H1 (cell line): ENCODE data around the gene JAK2. TPM values are rescaled to one million over a fixed set of nuclear protein-coding genes. Genes with fewer than 3 reads are reported as not detected.

Experiments
- CTCF ChIA-PET: fragments of 300-600 bp; sonication (Branson Sonifier 250); formaldehyde crosslinking; loops from one replicate; lab custom pipeline; 2021; ENCODE audit not compliant: partially characterized antibody; lab: Charles Lee
- POLR2A ChIA-PET: fragments of 300-600 bp; sonication (Branson Sonifier 250); formaldehyde crosslinking; loops from one replicate; lab custom pipeline; 2021; ENCODE audit warnings: inconsistent platforms; ENCODE audit not compliant: partially characterized antibody; lab: Charles Lee
- DNase-seq, 2 experiments: peaks; one replicate each; pipeline versions ENCODE4 v3.0.0 to v3.0.0-alpha.2; 2010 to 2022; ENCODE audit warnings: low spot score in 2 of 2, low read depth in 1 of 2, mixed read lengths in 1 of 2
- FAIRE-seq: peaks from 2 replicates; lab custom pipeline; 2011; peaks lifted over from hg19 to GRCh38; lab: Jason Lieb, UNC
- H2AFZ ChIP-seq: 2 replicates; pipeline ENCODE4 v1.8.1; 2012; ENCODE audit warnings: low read length, inconsistent platforms
- H2AK5ac ChIP-seq: 2 replicates; pipeline ENCODE4 v1.6.1; 2013; ENCODE audit warnings: low read depth, low read length
- H2BK120ac ChIP-seq: replicated peaks from 2 replicates; pipeline ENCODE3; 2013; ENCODE audit warnings: low read depth, low read length, inconsistent platforms
- H2BK12ac ChIP-seq: 2 replicates; pipeline ENCODE4 v1.6.1; 2013; ENCODE audit warnings: low read depth, low read length
- H2BK15ac ChIP-seq: 2 replicates; pipeline ENCODE4 v1.6.1; 2013; ENCODE audit warnings: low read length
- H2BK20ac ChIP-seq: 2 replicates; pipeline ENCODE4 v1.6.1; 2013; ENCODE audit warnings: low read length
- H2BK5ac ChIP-seq: 2 replicates; pipeline ENCODE4 v1.6.1; 2013; ENCODE audit warnings: low read depth, low read length
- H3K14ac ChIP-seq: 2 replicates; pipeline ENCODE4 v1.6.1; 2013; ENCODE audit warnings: inconsistent platforms; ENCODE audit not compliant: insufficient read length
- H3K18ac ChIP-seq: 2 replicates; pipeline ENCODE4 v1.6.1; 2013; ENCODE audit warnings: low read length; ENCODE audit errors: extremely low read depth
- H3K23ac ChIP-seq: 2 replicates; pipeline ENCODE4 v1.6.1; 2013; ENCODE audit warnings: inconsistent platforms; ENCODE audit not compliant: insufficient read length
- H3K23me2 ChIP-seq: 2 replicates; pipeline ENCODE4 v1.6.1; 2013; ENCODE audit warnings: low read depth, low read length
- H3K27ac ChIP-seq: 2 replicates; pipeline ENCODE4 v1.6.1; 2011; ENCODE audit warnings: low read depth, low read length, inconsistent platforms
- H3K27me3 ChIP-seq, 4 experiments: replicated peaks in 1 of 4; 1 replicate in 1 of 4; 2 replicates in 3 of 4; pipeline versions ENCODE4 v1.6.1 to v1.8.1; 2011 to 2013; ENCODE audit warnings: low read length in 3 of 4, mild to moderate bottlenecking in 3 of 4, inconsistent platforms in 2 of 4, mixed read lengths in 2 of 4, moderate library complexity in 1 of 4; ENCODE audit not compliant: control insufficient read depth in 3 of 4, insufficient read depth in 3 of 4; ENCODE audit errors: extremely low read depth in 1 of 4
- H3K36me3 ChIP-seq, 4 experiments: 2 replicates each; pipeline versions ENCODE4 v1.6.1 to v1.8.1; 2011 to 2013; ENCODE audit warnings: mild to moderate bottlenecking in 4 of 4, low read length in 3 of 4, moderate library complexity in 2 of 4, control low read depth in 1 of 4, inconsistent platforms in 1 of 4; ENCODE audit not compliant: insufficient read depth in 4 of 4, control insufficient read depth in 2 of 4
- H3K4ac ChIP-seq: replicated peaks from 2 replicates; pipeline ENCODE3; 2013; ENCODE audit warnings: low read length, low read depth, mixed read lengths, inconsistent platforms; ENCODE audit not compliant: insufficient read length
- H3K4me1 ChIP-seq, 4 experiments: replicated peaks in 1 of 4; 1 replicate in 1 of 4; 2 replicates in 3 of 4; pipeline versions ENCODE4 v1.6.1 to v1.8.1; 2011 to 2013; ENCODE audit warnings: low read length in 3 of 4, inconsistent platforms in 2 of 4, mixed read lengths in 1 of 4; ENCODE audit not compliant: insufficient read depth in 4 of 4, control insufficient read depth in 3 of 4
- H3K4me2 ChIP-seq, 2 experiments: 2 replicates each; pipeline versions ENCODE4 v1.6.1 to v1.8.1; 2011 to 2013; ENCODE audit warnings: low read depth in 2 of 2, low read length in 2 of 2, control low read depth in 1 of 2, inconsistent platforms in 1 of 2, mild to moderate bottlenecking in 1 of 2; ENCODE audit not compliant: insufficient read depth in 1 of 2
- H3K4me3 ChIP-seq, 4 experiments: fragments of 200-600, 300-600 bp in 1 of 4; sonication (generic), shearing (Covaris generic), sonication (Bioruptor Twin) in 1 of 4; 2 replicates each; pipeline versions ENCODE4 v1.5.1 to v1.8.1; 2011 to 2016; ENCODE audit warnings: low read length in 4 of 4, low read depth in 3 of 4, control low read depth in 2 of 4, inconsistent platforms in 2 of 4, mild to moderate bottlenecking in 2 of 4, mixed read lengths in 1 of 4, moderate library complexity in 1 of 4; ENCODE audit not compliant: insufficient read depth in 2 of 4; ENCODE audit errors: extremely low read depth in 1 of 4
- H3K56ac ChIP-seq: replicated peaks from 2 replicates; pipeline ENCODE3; 2013; ENCODE audit warnings: low read depth, mild to moderate bottlenecking, mixed read lengths, low read length, inconsistent platforms; ENCODE audit not compliant: insufficient read length
- H3K79me1 ChIP-seq: 2 replicates; pipeline ENCODE4 v1.6.1; 2013; ENCODE audit warnings: low read depth, low read length, control low read depth
- H3K79me2 ChIP-seq, 2 experiments: 2 replicates each; pipeline versions ENCODE4 v1.6.1 to v1.8.1; 2012 to 2013; ENCODE audit warnings: low read length in 2 of 2, mild to moderate bottlenecking in 2 of 2, inconsistent platforms in 1 of 2; ENCODE audit not compliant: insufficient read depth in 2 of 2, control insufficient read depth in 1 of 2
- H3K9ac ChIP-seq, 4 experiments: replicated peaks in 1 of 4; 1 replicate in 1 of 4; 2 replicates in 3 of 4; pipeline versions ENCODE4 v1.6.1 to v1.8.1; 2011 to 2013; ENCODE audit warnings: low read depth in 3 of 4, low read length in 3 of 4, control low read depth in 2 of 4, mild to moderate bottlenecking in 2 of 4, moderate library complexity in 2 of 4, inconsistent platforms in 1 of 4; ENCODE audit errors: extremely low read depth in 1 of 4
- H3K9me3 ChIP-seq, 2 experiments: 2 replicates each; pipeline versions ENCODE4 v1.6.1 to v1.8.1; 2012 to 2013; ENCODE audit warnings: mild to moderate bottlenecking in 2 of 2, moderate library complexity in 2 of 2, control low read depth in 1 of 2, inconsistent platforms in 1 of 2, low read depth in 1 of 2, low read length in 1 of 2, mixed read lengths in 1 of 2; ENCODE audit not compliant: insufficient read depth in 2 of 2
- H4K20me1 ChIP-seq, 2 experiments: replicated peaks in 1 of 2; 2 replicates each; pipeline versions ENCODE3 to v1.8.1; 2011 to 2013; ENCODE audit warnings: inconsistent platforms in 2 of 2, low read length in 2 of 2, mild to moderate bottlenecking in 1 of 2; ENCODE audit not compliant: insufficient read depth in 2 of 2, control insufficient read depth in 1 of 2
- H4K5ac ChIP-seq: 2 replicates; pipeline ENCODE4 v1.6.1; 2013; ENCODE audit warnings: low read length, low read depth, mixed read lengths, inconsistent platforms; ENCODE audit not compliant: insufficient read length
- H4K8ac ChIP-seq: 2 replicates; pipeline ENCODE4 v1.8.0; 2013; ENCODE audit warnings: mild to moderate bottlenecking, moderate library complexity, low read length, inconsistent platforms; ENCODE audit not compliant: insufficient read depth; ENCODE audit errors: extremely low read depth
- H4K91ac ChIP-seq: replicated peaks from 2 replicates; pipeline ENCODE3; 2013; ENCODE audit warnings: low read length, mixed read lengths, inconsistent platforms; ENCODE audit not compliant: insufficient read length
- BCL11A ChIP-seq, 2 experiments: IDR thresholded peaks; one replicate each; pipeline ENCODE4 v1.6.1; 2011; ENCODE audit warnings: low read depth in 2 of 2, low read length in 2 of 2, mild to moderate bottlenecking in 2 of 2
- CEBPB ChIP-seq: IDR thresholded peaks from 2 replicates; pipeline ENCODE4 v1.6.1; 2012; ENCODE audit warnings: low read depth, low read length
- CHD2 ChIP-seq: IDR thresholded peaks from 2 replicates; pipeline ENCODE4 v1.6.1; 2012; ENCODE audit warnings: low read length, improper control_type of control experiment
- FOSL1 ChIP-seq: IDR thresholded peaks from 2 replicates; pipeline ENCODE4 v1.6.1; 2011; ENCODE audit warnings: mild to moderate bottlenecking, low read depth, low read length, moderate library complexity; ENCODE audit not compliant: insufficient read depth
- JUND ChIP-seq: IDR thresholded peaks from 2 replicates; pipeline ENCODE4 v1.6.1; 2011; ENCODE audit warnings: mild to moderate bottlenecking, improper control_type of control experiment, low read length
- NANOG ChIP-seq: IDR thresholded peaks from 2 replicates; pipeline ENCODE4 v1.6.1; 2011; ENCODE audit warnings: low read length, low read depth, mild to moderate bottlenecking, inconsistent platforms; ENCODE audit not compliant: insufficient read depth, poor library complexity, severe bottlenecking
- PHF8 ChIP-seq: fragments of 200-600 bp; sonication (generic); conservative IDR thresholded peaks from 2 replicates; pipeline ENCODE4 v1.7.1; 2012; ENCODE audit warnings: low read depth, mild to moderate bottlenecking, inconsistent platforms, low read length, moderate library complexity
- RNF2 ChIP-seq: fragments of 200-900, 300-1000 bp; sonication (generic); IDR thresholded peaks from 2 replicates; pipeline ENCODE4 v1.7.1; 2016; ENCODE audit warnings: borderline replicate concordance, low read depth, mild to moderate bottlenecking, antibody characterized with exemption, low read length; ENCODE audit not compliant: poor library complexity, severe bottlenecking; ENCODE audit errors: missing control alignments
- SP4 ChIP-seq: IDR thresholded peaks from 2 replicates; pipeline ENCODE4 v1.6.1; 2012; ENCODE audit warnings: low read length, inconsistent platforms
- TBP ChIP-seq: IDR thresholded peaks from 2 replicates; pipeline ENCODE4 v1.6.1; 2011; ENCODE audit warnings: low read depth, low read length, improper control_type of control experiment
- USF2 ChIP-seq: IDR thresholded peaks from 2 replicates; pipeline ENCODE4 v1.6.1; 2011; ENCODE audit warnings: low read length, improper control_type of control experiment
- WGBS, 2 experiments: shearing (Covaris generic) in 1 of 2; methylation state at CpG; one replicate each; pipeline versions ENCODE4 v1.1.6 to v1.1.7; 2013 to 2015; ENCODE audit warnings: low lambda C conversion rate in 2 of 2, mixed read lengths in 2 of 2, inconsistent platforms in 1 of 2, low coverage in 1 of 2, missing lambda C conversion rate in 1 of 2; ENCODE audit not compliant: insufficient replicate concordance in 2 of 2, insufficient coverage in 1 of 2, insufficient read length in 1 of 2; ENCODE audit errors: extremely low coverage in 1 of 2, missing lambda C conversion rate in 1 of 2; 5-methylcytosine and 5-hydroxymethylcytosine counted together
- polyA plus RNA-seq, 7 experiments: library from polyadenylated mRNA; depleted of rRNA in 3 of 7; stranded (reverse) in 5 of 7; unstranded in 2 of 7; fragments of >200 nt in 5 of 7; fragments of 200-250 nt in 2 of 7; gene quantifications; 1 replicate in 5 of 7; 2 replicates in 1 of 7; 4 replicates in 1 of 7; pipeline versions ENCODE4 v1.2.1 to v1.2.3, GENCODE V29; 2011 to 2013; ENCODE audit warnings: missing spikeins in 2 of 7, mixed read lengths in 2 of 7
- total RNA-seq: library from RNA; stranded (reverse); fragmentation: NEBNext Ultra II Directional; extraction: Animal tissue kit (Norgen Biotek cat#: 25700); gene quantifications from 2 replicates; pipeline ENCODE4 v1.2.1, GENCODE V29; 2021

The JAK2 gene
- total and polyA plus RNA-seq, 2 of the 8 experiments (the other 6 are each of a cell fraction or from before 2014, with no cell fraction given) = 0.50 to 2.1 TPM

- no peaks in the 10 kb centered on the region for H3K23me2 ChIP-seq
- DNase-seq (no peak), FAIRE-seq (no peak)
- H4K91ac ChIP-seq = no peak overlapping the region
- H3K27me3 ChIP-seq = no peaks in the 10 kb centered on the region
- no peak overlapping the region for H3K56ac ChIP-seq
- H3K4me1 ChIP-seq = no peaks in the 10 kb centered on the region
- no peak overlapping the region for H4K8ac ChIP-seq
- no peak overlapping the region for H2BK15ac ChIP-seq
- no peak overlapping the region for H3K27ac ChIP-seq
- H3K4ac ChIP-seq = no peak overlapping the region
- H2AK5ac ChIP-seq = no peak overlapping the region
- no peak overlapping the region for H3K18ac ChIP-seq
- H2BK20ac ChIP-seq = no peak overlapping the region
- H3K4me2 ChIP-seq = no peak overlapping the region
- H2BK12ac ChIP-seq = no peak overlapping the region
- H4K5ac ChIP-seq = no peak overlapping the region
- peaks cover 0 to 11% of the 10 kb centered on the region in 2 experiments; a peak in 1 of 4 replicates for H3K9me3 ChIP-seq
- H2BK120ac ChIP-seq = no peak overlapping the region
- no peak overlapping the region for H3K9ac ChIP-seq
- POLR2A ChIA-PET = no interaction called here
- H2BK5ac ChIP-seq = no peak overlapping the region
- no peak overlapping the region for H3K4me3 ChIP-seq
- no peak overlapping the region for H3K14ac ChIP-seq
- H4K20me1 ChIP-seq = no peaks in the 10 kb centered on the region
- CTCF ChIA-PET = interaction anchor here (0.7 to 1.2 kb wide), 3 partner anchors 21 to 91 kb away, joined by 3 to 4 read pairs (median 3); no protein-coding TSS in a partner anchor
- 89% methylated on average over 18 of the region's 20 CpGs; no CpG with 5 or more reads in 1 of the 2 experiments for WGBS, 2 experiments
- H3K79me1 ChIP-seq = no peaks in the 10 kb centered on the region
- H3K23ac ChIP-seq = no peak overlapping the region
- H3K79me2 ChIP-seq = no peaks in the 10 kb centered on the region
- no peak overlapping the region for H2AFZ ChIP-seq
- H3K36me3 ChIP-seq = peaks cover 0 to 5% (median 0%) of the 10 kb centered on the region in 4 experiments; a peak in 1 of 8 replicates
- TF ChIP-seq CHD2 = no peak
- no peak for TF ChIP-seq PHF8
- TF ChIP-seq SP4 = no peak
- TF ChIP-seq JUND = no peak
- TF ChIP-seq NANOG = no peak
- TF ChIP-seq RNF2 = no peak
- no peak for TF ChIP-seq FOSL1
- TF ChIP-seq CEBPB = no peak
- no peak for TF ChIP-seq USF2
- TF ChIP-seq BCL11A (IDR thresholded peaks at IDR 0.05; ENCODE audit: low read depth in 2 of 2, low read length in 2 of 2) = no peak
- TF ChIP-seq TBP = no peak
Measured at GRCh38 chr9:5112646-5113045, 127.6 kb downstream of the JAK2 start.
